Measurements from ENCODE around the gene GHDC.

The GHDC gene

GRCh38 chr17:42182927-42183734, 11.2 kb downstream of the GHDC start:
- no peak for DNase-seq (ENCODE audit: low read depth)

DNA sequence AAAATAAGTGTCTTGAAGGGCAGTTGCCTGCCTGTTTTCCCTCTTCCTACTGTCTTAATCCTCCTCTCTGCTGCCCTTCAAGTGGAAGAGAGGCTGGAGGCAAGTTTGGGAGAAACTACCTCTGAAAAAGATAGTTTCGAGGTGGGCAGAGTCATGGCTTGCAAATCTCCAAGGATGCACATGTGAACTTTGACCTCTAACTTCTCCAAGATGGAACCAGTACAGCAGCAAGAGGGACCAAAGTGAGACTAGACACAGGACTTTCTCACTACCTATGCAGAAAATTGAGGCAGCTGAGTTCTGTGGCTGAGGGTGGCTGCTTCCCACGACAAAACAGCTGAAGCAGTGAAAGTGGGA, 12.5 kb downstream of the GHDC start:
- no peak for DNase-seq (ENCODE audit: low read depth)

- no peak for DNase-seq (ENCODE audit: low read depth)
Observed at GRCh38 chr17:42180922-42181850, 13.1 kb downstream of the GHDC start, which contains the start of gene KCNH4. KCNH4 (minus strand) TSS chr17:42181142; CDS start chr17:42180945, 197 bp downstream.

GRCh38 chr17:42180411-42180921, 13.8 kb downstream of the GHDC start:
- no peak for DNase-seq (ENCODE audit: low read depth)

- DNase-seq (ENCODE audit: low read depth) = no peak
Observed at GRCh38 chr17:42179911-42180410, 14.3 kb downstream of the GHDC start.

DNA sequence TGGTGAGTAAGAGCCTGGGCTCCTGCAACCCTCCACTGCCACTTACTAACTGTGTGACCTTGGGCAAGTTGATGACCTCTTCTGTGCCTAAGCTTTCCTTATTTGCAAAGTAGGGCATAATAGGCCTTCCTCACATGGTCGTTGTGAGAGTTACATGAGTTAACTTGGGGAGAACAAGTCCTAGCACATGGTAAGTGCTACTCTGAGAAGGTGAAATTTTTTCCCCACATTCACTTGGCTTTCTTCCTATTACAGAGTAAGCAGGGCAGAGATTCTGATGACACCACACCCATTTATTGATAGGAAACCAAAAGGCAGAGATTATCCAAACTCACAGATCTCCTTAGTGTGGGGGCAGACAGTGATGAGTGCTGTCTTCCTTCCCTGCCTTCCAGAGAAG, 15.0 kb downstream of the GHDC start:
- DNase-seq (ENCODE audit: low read depth) = no peak

- no peak for DNase-seq (ENCODE audit: low read depth)
Observed at GRCh38 chr17:42178817-42179216, 15.5 kb downstream of the GHDC start.

DNA sequence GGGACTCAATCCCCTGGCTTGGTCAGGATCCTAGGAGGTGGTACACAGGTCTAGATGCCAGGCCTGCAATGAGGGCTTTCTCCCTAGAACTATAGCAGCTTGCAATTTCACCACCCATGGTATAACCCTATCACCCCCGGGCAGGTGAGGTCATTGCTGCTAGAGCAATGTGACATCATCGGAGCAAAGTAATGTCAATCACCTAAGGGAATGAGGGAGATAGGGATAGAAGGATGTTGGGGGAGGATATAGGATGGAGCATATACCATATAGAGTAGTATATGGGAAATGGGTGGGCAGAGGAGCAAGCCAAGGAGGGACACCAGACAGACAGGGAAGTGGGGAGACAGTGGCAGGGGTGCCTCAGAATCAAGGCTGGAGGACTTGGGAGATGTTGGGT, 16.6 kb downstream of the GHDC start:
- no peak for DNase-seq (ENCODE audit: low read depth)

GRCh38 chr17:42174126-42174783, 20.0 kb downstream of the GHDC start:
- no peak for DNase-seq (ENCODE audit: low read depth)

DNA sequence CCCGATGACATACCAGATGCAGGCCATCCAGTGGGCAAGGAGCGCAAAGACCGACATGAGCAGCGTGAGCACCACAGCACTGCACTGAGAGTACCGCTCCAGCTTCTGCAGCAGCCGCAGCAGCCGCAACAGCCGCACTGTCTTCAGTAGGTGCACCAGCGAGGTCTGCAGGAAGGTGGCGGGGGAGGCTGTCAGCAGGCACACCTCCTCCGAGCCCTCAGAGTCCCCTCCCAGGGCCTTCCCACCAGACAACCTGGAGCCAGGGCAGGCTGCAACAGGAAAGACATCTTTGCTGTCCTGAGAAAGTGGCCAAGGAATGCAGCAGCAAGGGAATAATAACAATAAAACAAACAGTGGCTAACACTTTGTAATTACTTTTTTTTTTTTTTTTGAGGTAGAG, 22.5 kb downstream of the GHDC start:
- no peak for DNase-seq (ENCODE audit: low read depth)

DNA sequence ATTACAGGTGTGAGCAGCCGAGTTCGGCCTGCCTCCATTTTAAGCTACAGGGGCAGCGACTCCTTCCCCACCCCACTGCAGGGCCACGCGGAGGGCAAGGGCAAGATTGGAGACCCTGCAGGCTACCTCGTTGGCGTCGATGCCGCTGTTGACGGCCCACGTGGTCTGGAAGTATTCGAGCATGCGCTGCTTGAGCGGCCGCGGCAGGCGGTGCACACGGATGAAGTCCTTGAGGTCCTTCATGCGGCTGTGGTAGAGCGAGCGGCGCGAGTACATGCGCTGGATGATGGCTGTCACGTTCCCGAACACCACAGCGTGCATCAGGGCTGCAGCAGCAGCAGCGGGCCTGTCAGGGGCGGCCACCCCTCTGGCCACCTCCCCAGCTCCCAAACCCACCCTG, 24.9 kb downstream of the GHDC start:
- DNase-seq (ENCODE audit: low read depth) = no peak

DNA sequence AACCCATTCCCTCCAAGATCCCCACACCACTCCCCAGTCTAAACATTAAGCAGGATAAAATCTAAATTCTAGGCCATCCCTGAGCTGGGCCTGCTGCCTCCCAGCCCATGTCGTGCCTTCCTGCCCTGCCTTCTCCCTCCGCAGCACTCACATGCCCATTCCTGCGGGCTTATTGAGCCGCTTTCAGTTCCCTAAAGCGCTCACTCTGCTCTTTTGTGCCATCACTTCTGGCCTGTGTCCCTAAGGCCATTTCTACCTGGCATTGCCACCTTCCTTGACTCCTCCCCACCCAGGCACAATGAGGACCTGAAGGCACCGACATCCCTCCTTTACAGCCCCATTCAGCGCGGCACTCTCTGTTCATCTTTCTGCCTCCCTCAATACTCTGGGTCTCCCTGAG, 26.5 kb downstream of the GHDC start:
- no peak for DNase-seq (ENCODE audit: low read depth)

DNA sequence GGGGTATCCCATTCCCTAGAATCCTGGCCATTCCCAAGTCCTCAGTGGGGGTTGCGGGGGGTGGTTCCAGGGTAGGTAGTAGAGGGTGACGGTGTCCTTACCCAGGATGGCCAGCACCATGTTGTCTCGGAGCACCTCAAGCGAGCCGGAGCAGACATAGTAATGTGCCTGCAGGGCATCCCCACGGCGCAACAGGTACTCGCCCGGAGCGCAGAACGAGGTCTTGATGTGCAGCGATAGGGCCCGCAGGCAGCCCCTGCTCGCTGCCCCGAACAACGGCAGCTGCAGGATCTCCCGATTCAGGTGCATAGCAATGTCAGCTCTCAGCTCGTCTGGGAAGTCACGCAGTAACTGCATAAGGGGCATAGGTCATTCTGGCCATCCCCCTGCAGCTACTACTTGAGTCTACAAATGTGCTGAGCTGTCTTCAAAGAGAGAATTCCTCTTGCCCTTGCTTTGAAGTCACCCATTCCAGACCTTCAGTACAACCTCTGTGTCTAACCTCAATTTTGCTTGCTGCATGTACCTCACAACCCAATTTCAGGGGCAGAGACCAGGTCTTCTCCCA, 28.0 kb downstream of the GHDC start:
- no peak for DNase-seq (ENCODE audit: low read depth)

DNA sequence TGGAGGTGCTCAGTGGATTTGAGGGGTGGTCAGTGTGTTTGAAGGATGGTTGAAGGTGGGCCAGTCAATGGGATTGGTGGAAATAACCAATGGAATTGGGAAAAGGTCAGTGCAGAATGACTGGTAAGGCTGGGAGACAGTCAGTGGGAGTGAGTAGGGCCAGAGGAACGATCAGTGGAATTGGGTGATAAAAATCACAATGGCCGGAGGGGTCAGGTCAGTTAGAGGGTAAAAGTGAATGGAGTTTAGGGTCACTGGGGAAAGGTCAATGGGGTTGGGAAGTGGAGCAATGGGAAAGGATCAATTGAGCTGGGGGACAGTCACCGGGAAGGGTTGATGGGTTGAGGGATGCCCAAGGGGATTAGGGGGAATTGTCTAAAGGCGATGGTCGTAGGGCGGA, 28.5 kb downstream of the GHDC start:
- DNase-seq (ENCODE audit: low read depth) = no peak

- no peak for DNase-seq (ENCODE audit: low read depth)
Observed at GRCh38 chr17:42163696-42164407, 30.4 kb downstream of the GHDC start.

- DNase-seq (ENCODE audit: low read depth) = no peak
Observed at GRCh38 chr17:42163113-42163512, 31.2 kb downstream of the GHDC start.

- DNase-seq (ENCODE audit: low read depth) = no peak
Observed at GRCh38 chr17:42160531-42160910, 33.8 kb downstream of the GHDC start.

DNA sequence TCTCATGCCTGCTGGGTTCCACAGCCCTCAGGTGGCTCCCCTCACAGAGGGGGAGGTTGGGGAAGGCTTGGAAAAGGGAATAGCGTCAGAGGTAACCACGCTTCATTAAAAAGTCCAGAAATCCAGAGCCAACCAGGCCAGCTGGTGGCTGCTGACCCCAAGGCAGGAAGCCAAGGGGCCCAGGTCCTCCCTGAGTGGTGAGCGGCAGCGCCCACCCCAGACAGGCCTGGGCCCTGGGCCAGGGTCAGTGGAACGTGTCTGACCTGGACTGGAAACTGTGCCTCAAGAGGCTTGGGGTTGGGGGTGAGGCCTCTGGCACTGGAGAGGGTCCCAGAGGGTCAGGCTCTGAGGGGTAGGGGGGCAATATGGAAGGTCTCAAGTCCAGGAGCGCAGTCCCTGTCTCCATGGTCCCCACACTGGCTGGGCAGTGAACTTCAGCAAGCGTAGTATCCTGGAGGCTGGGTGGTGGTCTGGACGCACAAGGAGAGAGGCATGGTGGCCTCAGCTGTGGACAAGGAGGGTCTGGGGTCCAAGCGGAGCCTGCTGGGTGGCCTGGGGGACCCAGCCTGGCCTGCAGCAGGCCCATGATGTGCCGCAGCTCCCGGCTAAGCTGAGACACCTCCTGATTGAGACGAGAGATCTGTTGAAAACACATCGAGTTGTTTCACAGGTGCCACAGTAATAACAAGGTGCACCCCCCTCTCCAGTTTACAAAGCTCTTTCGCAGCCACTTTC, 34.3 kb downstream of the GHDC start:
- DNase-seq (ENCODE audit: low read depth) = no peak

DNA sequence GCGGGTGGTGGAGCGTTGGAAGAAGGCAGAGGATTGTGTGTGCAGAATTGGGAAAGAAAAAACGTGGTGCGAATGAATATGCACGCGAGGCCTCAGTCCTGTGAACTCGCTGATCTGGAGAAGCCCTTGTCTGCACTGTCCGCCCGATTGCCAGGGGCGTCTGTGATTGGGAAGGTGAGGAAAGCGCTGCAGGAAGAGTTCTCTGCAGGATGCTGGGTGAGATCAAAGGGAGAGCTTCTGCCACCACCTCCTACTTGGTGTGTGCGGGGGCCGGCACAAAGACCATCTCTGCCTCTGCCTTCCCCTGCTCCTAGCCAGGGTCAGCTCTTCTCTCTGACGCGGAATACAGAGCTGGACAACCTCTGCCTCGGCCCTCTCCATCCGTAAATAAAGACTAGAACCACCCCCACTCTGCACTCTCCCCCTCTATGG, 38.7 kb downstream of the GHDC start:
- DNase-seq (ENCODE audit: low read depth) = no peak

- DNase-seq (ENCODE audit: low read depth) = no peak
Observed at GRCh38 chr17:42153919-42154742, 40.2 kb downstream of the GHDC start.
